ENCODE results near the gene ZNF358.
A peak's percentile ranks its signal among the peaks of the same experiment; 100 is the strongest.

Gene ZNF358

DNA sequence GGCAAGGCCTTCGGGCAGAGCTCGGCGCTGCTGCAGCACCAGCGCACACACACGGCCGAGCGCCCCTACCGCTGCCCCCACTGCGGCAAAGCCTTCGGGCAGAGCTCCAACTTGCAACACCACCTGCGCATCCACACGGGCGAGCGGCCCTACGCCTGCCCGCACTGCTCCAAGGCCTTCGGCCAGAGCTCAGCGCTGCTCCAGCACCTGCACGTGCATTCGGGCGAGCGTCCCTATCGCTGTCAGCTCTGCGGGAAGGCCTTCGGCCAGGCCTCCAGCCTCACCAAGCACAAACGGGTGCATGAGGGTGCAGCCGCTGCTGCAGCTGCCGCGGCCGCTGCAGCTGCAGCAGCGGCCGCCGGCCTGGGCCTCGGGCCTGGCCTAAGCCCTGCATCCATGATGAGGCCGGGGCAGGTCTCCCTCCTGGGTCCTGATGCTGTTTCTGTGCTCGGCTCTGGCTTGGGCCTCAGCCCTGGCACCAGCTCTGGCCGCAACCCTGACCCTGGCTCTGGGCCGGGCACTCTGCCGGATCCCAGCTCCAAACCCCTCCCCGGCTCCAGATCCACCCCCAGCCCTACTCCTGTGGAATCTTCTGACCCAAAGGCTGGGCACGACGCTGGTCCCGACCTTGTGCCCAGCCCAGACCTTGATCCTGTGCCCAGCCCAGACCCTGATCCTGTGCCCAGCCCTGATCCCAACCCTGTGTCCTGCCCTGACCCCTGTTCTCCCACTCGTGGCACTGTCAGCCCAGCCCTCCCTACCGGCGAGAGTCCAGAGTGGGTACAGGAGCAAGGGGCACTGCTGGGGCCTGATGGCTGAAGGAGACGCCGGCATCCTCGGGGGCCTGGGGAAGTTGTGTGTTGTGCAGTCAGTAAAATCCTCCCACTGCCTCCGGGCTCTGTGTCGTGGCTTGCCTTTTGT, 4.5 kb downstream of the ZNF358 start:
- DNase-seq: no peak

DNA sequence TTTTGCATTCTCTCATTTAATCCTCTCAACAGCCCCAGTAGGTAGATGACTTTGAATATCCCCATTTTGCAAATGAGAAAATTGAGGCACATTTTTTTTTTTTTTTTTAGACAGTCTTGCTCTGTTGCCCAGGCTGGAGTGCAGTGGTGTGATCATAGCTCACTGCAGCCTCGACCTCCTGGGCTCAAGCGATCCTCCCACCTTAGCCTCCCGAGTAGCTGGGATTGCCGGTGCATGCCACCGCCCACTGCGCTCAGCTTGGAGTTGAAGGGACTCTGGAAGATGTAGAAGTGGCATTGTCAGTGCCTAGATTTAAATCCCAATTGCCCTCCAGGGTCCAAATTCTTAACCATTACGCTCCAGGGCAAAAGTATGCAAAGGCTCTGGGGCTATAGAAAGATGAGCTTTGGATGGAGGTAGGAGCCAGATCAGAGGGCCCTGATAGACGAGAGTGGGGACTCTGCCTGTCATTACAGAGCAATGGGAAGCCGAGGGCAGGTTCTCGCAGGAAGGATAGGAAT, 5.7 kb downstream of the ZNF358 start:
- no peak for DNase-seq

DNA sequence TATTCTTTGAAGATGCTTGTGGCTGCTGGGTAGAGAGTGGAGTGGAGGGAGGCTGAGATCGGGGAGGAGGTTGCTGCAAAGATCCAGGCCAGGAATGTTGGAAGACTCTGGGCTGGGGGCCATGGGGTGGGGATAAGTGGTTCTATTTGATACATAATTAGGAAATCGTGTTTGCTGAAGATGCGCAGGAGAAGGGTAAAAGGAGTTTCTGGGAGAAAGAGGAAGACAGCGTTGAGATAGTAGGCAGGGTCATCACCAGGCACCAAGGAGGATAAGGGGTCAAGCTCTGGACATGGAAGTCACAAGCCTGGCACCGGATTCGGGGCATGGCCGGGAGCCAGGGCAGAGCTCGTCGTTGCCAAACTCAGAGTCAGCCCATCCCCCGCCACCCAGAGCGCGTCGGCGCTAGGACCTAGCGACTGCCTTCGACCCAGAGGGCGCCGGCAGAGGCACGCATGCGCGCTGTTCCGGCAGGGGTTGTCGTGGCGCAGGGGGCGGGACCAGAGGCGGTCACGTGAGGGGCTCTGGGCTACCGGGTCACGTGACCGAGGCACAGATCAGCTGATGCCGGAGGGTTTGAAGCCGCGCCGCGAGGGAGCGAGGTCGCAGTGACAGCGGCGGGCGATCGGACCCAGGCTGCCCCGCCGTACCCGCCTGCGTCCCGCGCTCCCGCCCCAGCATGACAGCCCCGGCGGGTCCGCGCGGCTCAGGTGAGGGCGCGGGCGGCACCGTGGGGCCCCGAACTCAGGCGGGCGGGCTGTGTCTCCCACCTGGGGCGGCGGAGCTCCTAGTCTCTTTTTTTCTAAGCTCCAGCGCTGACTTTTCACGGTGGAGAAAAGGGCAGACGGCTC, 6.4 kb downstream of the ZNF358 start, which contains the start of gene MCOLN1:
MCOLN1 (plus strand) TSS at position 553 of the 851 bp plus-strand sequence; CDS start at position 680, 127 bp downstream.
- DNase-seq: peak; percentile 98

DNA sequence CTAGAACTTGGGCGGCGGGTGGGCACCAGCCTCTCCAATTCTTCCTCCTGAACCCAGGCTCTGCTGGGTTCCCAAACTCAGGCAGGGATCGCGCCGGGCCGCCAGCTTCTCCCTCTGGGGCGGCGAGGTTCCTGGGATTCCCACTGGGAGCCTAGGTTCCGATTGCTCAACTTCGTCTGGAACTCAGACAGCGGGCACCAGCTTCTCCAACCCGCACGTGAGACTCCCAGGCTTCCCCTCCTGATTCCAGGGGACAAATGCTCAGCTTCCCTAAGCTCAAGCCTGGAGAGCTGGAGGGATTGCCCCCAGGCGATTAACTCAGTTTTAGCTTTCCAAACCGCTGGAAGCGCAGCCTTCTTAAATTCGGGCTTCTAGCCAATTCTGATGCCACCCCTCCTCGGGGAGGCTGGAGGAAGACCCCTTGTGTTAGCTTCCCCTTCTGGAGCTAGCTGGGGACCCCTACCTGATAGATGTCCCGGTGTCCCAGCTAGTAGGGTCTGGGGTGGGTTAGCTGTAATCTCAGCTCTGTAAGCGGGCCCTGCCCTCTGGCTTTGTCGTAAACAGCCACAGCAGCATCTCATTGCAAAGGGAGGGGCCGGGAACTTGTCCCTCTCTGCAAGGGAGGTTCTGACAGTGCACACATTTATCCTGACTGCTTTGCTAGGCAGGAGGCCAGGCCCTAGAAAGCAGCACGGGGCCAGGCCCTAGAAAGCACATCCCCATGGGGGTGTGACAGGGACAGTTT, 7.2 kb downstream of the ZNF358 start:
- DNase-seq: no peak

DNA sequence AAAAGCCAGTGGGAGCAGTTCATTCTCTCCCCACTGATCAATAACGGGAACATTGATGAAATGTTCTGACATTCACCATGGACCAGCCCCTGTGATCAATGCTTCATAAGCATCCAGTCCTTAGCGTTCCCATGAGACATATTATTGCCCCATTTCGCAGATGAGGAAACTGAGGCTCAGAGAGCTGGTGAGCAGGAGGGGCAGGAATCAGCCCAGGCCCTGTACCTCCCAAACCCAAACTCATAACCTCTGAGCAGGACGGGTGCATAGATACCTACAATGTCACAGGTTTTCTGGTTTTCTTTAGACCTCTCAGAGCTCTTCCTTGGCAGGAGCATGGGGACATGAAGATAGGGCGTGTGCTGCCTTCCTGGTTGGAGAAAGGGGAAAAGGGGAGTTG, 8.6 kb downstream of the ZNF358 start:
- DNase-seq: no peak

DNA sequence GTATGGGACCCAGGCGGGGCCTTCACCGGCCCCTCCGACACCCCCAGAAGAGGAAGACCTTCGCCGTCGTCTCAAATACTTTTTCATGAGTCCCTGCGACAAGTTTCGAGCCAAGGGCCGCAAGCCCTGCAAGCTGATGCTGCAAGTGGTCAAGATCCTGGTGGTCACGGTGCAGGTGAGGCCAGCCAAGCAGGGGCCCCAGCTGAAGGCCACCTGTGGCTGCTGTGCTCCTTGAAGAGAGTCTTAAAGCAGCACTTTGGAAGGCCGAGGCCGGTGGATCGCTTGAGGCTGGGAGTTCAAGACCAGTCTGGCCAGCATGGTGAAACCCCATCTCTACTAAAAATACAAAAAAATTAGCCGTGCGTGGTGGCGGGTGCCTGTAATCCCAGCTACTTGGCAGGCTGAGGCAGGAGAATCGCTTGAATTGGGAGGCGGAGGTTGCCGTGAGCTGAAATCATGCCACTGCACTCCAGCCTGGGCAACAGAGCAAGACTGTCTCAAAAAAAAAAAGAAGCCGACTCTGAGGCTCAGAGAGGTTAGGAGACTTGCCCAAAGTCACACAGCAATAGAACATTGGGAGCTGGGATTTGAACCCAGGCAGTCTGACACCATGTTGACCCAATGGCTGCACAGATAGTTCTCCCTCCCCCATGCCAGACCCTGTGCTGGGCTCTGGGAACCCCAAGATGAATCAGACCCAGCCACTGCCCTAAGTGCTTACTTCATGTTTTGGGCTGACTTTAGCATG, 9.3 kb downstream of the ZNF358 start:
- DNase-seq: no peak

DNA sequence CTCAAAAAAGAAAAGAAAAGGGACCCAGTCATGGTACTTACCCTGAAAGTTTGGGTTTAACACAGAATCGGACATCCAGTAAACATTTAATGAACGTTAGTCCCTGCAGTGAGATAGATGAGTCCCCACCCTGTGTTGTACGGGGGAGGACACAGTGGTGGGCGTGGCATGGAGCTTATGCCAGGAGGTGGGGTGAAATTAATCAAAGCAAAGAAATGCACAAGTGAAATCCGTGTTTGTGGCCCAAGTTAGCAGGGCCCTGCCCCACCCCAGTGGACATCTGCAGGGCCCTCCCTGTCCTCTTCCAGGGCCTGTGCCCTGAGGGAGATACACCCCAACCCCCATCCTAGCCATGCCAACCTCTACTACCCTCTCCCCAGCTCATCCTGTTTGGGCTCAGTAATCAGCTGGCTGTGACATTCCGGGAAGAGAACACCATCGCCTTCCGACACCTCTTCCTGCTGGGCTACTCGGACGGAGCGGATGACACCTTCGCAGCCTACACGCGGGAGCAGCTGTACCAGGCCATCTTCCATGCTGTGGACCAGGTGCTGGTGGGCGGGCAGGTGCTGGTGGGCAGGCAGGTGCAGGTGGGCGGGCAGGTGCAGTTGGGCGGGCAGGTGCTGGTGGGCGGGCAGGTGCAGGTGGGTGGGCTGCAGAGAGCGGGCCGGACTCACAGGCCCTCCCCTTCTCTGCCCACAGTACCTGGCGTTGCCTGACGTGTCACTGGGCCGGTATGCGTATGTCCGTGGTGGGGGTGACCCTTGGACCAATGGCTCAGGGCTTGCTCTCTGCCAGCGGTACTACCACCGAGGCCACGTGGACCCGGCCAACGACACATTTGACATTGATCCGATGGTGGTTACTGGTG, 10.4 kb downstream of the ZNF358 start:
- DNase-seq: no peak

DNA sequence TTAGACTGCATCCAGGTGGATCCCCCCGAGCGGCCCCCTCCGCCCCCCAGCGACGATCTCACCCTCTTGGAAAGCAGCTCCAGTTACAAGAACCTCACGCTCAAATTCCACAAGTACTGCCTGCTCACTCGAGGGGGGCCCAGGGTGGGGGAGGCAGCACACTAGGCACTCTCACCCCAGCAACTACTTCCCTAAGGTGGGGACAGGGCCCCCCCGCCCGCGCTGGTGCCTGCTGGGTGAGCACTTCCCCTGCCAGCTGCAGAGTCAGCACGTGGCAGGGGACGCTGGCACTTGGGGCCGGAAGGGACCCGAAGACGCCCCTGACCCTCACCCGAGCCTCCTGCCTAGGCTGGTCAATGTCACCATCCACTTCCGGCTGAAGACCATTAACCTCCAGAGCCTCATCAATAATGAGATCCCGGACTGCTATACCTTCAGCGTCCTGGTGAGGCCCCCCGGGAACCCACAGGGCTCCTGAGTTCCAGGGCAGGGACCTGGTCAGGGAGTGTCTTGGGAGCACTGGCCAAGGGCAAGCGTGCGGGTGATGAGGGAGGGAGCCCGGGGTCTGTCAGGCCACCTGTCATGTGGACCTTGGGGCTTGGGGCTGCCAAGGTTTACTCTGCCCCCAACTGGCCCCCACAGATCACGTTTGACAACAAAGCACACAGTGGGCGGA, 11.8 kb downstream of the ZNF358 start:
- no peak for DNase-seq

DNA sequence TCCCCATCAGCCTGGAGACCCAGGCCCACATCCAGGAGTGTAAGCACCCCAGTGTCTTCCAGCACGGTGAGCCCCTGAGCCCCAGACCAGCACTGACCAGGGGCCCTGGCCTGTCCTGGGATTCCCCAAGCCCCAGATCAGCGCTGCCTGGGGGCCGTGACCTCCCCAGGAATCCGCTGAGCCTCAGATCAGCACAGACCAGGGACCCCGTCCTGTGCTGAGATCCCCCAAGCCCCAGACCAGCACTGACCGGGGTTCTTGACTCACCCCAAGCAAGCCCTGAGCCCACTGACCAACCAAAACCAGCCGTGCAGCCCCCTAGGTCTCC, 12.3 kb downstream of the ZNF358 start:
- no peak for DNase-seq

DNA sequence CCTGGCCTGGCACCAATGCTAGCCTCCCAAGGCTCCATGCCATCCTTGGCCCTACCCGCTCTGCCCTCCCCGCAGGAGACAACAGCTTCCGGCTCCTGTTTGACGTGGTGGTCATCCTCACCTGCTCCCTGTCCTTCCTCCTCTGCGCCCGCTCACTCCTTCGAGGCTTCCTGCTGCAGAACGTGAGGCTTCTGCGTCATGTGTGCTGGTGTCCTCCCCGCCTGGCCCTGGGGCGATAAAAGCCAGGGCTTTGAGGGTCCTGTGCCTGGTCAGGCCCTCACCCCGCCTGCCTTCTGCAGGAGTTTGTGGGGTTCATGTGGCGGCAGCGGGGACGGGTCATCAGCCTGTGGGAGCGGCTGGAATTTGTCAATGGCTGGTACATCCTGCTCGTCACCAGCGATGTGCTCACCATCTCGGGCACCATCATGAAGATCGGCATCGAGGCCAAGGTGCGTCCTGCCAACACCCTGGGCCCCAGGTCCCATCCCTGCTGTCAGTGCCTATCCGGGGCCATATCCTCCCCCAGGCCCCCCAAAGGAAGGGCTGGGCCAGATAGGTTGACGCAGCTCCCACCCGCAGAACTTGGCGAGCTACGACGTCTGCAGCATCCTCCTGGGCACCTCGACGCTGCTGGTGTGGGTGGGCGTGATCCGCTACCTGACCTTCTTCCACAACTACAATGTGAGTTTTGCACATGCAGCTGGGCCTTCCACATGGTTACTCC, 12.8 kb downstream of the ZNF358 start:
- DNase-seq: no peak

DNA sequence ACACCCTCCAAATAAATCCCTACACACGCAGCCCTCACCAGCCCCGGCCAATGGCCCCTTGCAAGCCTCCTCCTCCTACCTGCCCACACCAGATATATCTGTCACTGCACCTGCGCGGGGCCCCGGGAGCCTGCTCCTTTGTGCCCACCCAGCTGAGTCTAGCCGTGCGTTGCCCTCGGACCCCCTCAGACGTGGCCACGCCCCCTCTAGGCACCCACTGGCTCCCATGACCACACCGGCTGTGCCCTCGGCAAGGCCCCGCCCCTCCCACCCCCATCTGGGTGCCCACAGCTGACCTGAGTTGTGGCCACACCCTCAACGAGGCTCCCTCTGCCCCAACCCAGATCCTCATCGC, 13.3 kb downstream of the ZNF358 start:
- no peak for DNase-seq

DNA sequence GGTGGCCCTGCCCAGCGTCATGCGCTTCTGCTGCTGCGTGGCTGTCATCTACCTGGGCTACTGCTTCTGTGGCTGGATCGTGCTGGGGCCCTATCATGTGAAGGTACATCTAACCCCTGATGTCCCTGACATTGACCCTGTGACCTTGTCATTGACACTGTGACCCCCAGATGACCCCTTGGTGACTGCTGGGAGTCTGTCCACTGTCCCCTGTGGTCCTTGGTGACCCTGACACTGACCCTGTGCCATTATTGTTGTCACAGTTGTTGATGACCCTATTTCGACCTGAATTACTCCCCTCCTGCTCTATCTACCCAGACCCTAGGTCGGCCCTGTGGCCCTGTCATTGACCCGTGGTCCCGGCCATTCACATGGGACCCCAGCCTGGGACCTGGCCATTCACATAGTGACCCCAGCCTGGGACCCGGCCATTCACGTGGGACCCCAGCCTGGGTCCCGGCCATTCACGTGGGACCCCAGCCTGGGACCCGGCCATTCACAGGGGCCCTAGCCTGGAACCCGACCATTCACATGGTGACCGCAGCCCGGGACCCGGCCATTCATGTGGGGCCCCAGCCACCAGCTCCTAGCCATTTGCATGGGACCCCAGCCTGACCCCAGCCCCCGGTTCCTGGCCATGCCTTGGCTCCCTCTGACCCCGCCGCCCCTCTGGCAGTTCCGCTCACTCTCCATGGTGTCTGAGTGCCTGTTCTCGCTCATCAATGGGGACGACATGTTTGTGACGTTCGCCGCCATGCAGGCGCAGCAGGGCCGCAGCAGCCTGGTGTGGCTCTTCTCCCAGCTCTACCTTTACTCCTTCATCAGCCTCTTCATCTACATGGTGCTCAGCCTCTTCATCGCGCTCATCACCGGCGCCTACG, 13.9 kb downstream of the ZNF358 start:
- no peak for DNase-seq

DNA sequence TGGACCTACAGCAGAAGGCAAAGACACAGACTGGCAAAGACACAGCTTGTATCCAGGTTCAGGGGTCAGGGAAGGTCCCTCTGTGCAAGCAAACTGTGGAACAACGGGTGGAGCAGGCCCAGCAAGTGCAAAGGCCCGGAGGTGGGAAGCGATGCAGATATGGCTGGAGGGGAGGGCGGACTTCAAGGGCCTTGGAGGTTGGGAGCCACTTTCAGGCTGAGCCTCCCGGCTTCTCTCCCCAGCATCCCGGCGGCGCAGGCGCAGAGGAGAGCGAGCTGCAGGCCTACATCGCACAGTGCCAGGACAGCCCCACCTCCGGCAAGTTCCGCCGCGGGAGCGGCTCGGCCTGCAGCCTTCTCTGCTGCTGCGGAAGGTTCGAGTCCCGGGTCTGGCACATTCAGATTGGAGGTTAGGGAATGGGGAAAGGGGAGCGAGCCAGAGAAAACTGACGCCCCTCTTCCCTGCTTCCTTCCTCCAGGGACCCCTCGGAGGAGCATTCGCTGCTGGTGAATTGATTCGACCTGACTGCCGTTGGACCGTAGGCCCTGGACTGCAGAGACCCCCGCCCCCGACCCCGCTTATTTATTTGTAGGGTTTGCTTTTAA, 17.5 kb downstream of the ZNF358 start:
- no peak for DNase-seq

DNA sequence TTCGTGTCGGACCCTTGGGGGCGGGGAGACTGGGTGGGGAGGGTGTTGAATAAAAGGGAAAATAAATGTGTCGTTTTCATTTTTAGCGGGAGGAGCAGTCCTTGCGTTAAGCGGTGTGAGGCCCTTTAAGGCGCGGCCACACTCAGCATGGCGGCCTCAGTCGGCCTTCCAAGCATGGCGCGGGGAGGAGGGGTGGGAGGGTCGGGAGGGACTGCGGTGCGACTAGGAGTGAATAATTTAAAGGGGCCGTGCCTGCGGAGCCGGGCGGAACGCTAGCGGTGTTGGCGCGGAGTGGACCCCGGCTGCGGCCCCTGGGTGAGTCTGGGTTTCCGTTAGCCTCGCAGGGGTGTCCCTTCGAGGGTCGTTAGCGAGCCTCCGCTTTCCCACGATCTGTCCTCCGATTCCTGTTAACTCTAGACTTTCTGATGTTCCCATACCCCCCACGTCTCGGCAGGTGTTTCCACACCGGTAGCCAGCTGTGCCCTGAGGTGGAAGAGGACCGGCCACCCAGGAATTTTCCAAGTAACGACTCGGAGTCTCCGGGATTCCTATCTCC, 18.1 kb downstream of the ZNF358 start:
- DNase-seq: peak; percentile 79

DNA sequence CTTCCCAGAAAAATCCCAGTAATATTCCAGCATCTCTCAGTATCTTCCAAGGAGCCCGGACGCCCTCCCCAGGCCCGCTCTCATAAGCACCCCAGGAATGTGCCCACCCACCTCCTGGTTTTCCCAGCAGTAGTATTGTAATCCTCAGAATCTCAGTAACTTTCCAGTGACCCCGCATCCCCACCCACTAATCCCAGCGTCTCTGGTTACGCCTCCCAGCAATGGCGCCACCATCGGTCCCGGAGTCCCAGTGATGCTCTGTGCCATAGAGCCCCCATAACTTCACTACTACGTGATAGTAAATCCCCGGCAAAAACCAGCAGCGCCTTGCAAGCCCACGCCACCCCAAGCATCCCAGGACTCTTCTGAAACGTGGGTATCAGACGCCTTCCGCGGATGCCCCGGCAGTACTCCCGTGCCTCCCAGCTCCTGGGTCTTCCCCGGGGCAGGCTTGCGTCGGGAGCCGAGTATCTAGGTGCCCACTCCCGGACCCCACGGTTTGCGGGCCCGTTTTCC, 18.7 kb downstream of the ZNF358 start:
- DNase-seq: peak; percentile 24

DNA sequence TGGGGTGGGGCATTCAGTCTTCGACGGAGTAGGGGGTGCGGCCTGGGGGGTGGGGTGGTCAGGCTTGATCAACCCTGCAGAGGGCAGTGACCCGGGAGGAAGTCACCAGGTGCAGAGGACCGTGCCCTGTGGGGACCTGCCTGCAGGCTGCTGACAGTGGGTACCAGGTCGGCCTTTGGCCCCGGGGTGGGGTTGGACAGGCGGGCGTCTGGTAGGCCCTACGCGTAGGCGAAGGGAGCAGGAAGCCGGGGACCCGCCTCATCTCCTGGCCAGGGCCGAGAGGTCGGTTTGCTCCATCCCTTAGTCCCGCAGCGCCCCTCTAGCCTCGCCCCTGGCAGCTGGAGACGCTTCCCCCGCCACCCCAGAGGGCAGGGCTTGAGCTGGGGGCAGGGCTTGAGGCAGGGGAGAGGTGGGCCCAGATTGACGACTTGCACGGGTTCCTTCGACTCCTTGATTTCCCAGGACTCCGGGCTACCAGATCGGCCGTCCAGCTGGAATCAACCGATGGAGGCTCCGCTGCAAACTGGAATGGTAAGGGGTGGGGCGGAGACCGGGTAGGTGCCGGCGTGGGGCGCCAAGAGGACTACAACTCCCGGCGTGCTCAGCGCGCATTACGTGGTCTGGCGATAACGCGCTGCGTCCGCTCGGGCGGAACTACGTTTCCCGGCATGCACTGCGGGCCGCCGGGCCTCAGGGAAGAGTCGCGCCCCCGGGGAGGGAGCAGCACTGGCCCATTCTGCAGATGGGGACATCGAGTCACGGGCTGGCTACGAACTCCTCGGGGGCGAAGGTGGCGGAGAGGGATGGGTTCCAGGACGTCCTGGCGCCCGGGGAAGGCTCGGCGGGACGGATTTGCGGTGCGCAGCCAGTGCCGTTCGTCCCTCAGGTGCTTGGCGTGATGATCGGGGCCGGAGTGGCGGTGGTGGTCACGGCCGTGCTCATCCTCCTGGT, 19.4 kb downstream of the ZNF358 start, which contains the start of gene PNPLA6:
PNPLA6 (plus strand) TSS at position 671 of the 951 bp plus-strand sequence; CDS start at position 743, 72 bp downstream.
- peak; percentile 89 for DNase-seq
